Measurements from ENCODE around the gene BRIP1.

GRCh38 chr17:61849674-61850073 lies 13.7 kb downstream of the BRIP1 start:
- no peak for TF ChIP-seq REST (IDR thresholded peaks at IDR 0.05; ENCODE audit: unreplicated experiment)
- TF ChIP-seq EZH2 (IDR thresholded peaks at IDR 0.05; ENCODE audit: low read depth, unreplicated experiment) = no peak
- TF ChIP-seq CTCF (conservative IDR thresholded peaks at IDR 0.05; ENCODE audit: low read depth in 2 of 2) = no peak
- TF ChIP-seq POLR2AphosphoS5 (IDR thresholded peaks at IDR 0.05; ENCODE audit: low read depth) = no peak
- no peak for TF ChIP-seq CREB1 (CRISPR knock-in tag; IDR thresholded peaks at IDR 0.05; ENCODE audit: low read depth)
- no peak for TF ChIP-seq ZNF114 (CRISPR knock-in tag; IDR thresholded peaks at IDR 0.05)
- TF ChIP-seq EZH2phosphoT487 (IDR thresholded peaks at IDR 0.05; ENCODE audit: unreplicated experiment) = no peak
- TF ChIP-seq JUNB (IDR thresholded peaks at IDR 0.05; ENCODE audit: unreplicated experiment) = no peak
- TF ChIP-seq ZNF331 (CRISPR knock-in tag; IDR thresholded peaks at IDR 0.05; ENCODE audit: low read depth) = no peak

All from GM23338 (cell line).